Skeletal muscle tissue (tissue), 4 donors: Measurements from ENCODE around the gene GABRB3. TPM values are rescaled to one million over a fixed set of nuclear protein-coding genes. Genes with fewer than 3 reads are reported as not detected.

ENCODE experiments used
- H3K27ac ChIP-seq: one replicate; pipeline ENCODE4 v1.7.0; 2013; ENCODE audit warnings: mild to moderate bottlenecking, low read depth, low read length, inconsistent platforms
- H3K27me3 ChIP-seq, 3 donors: one replicate each; pipeline ENCODE4 v1.7.0; 2013; ENCODE audit warnings: low read length in 3 of 3; ENCODE audit not compliant: control insufficient read depth in 3 of 3, insufficient read depth in 3 of 3
- H3K36me3 ChIP-seq, 3 donors: one replicate each; pipeline ENCODE4 v1.7.0; 2013; ENCODE audit warnings: low read length in 3 of 3; ENCODE audit not compliant: control insufficient read depth in 3 of 3, insufficient read depth in 3 of 3
- H3K4me1 ChIP-seq, 3 donors: one replicate each; pipeline ENCODE4 v1.7.0; 2013; ENCODE audit warnings: low read length in 3 of 3, mild to moderate bottlenecking in 3 of 3; ENCODE audit not compliant: control insufficient read depth in 3 of 3, insufficient read depth in 3 of 3
- H3K4me3 ChIP-seq, 3 donors: one replicate each; pipeline ENCODE4 v1.7.0; 2013; ENCODE audit warnings: low read length in 3 of 3
- H3K9ac ChIP-seq, 3 donors: one replicate each; pipeline ENCODE4 v1.7.0; 2013; ENCODE audit warnings: low read length in 3 of 3, mild to moderate bottlenecking in 3 of 3, moderate library complexity in 2 of 3, low read depth in 1 of 3
- H3K9me3 ChIP-seq, 3 donors: one replicate each; pipeline ENCODE4 v1.7.0; 2013; ENCODE audit warnings: low read length in 3 of 3; ENCODE audit not compliant: control insufficient read depth in 3 of 3
- total RNA-seq: library from RNA; depleted of rRNA; stranded (reverse); fragments of >200 nt; gene quantifications from one replicate; pipeline ENCODE4 v1.2.3, GENCODE V29; 2014
- donor health status: Osteomylitis.

GABRB3 gene
- 0.52 TPM for total RNA-seq

DNA sequence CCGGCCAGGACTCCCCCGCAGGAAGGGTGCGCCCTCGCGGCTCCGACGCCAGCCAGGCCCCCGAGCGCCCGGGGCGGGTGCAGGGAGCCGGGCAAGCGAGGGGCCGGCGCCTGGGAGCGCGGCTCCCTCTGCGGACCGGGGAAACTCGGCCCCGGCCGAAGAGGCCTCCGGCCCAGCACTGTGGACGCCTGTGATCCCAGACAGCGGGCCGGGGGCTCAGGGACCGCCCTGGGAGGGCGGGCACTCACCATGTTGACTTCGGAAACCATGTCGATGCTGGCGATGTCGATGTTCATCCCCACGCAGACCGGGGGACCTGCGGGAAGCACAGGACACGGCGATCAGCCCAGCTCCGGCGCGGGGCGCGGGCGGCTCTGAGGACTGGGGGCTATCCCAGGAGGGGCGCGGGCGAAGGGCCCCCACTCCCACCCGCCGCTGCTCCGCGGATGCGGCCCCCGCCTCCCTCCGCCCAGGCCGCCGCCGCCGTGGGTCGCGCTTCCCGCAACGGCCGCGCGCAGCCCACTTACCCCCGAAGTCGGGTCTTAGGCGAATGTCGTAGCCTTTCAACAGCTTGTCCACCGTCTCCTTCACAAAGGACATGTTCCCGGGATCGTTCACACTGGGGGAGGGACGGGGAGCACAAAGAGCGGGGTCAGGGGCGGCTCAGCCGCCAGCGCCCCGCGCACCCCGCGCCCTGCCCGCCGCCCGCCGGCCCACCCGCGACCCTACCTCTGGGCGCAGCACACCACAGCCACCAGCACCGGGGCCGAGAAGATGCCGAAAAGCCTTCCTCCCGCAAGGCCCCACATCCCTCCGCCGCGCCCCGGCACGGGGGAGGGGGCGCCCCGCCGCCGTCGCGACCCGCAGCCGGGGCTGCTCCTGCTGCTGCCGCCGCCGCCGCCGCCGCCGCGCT lies at the start of gene GABRB3:
Gene GABRB3 (minus strand): TSS at position 913 of the 913 bp plus-strand sequence.
- H3K9me3 ChIP-seq = no peaks in the 10 kb centered on the region
- peaks cover 27 to 40% (median 30%) of the 10 kb centered on the region in 3 donors for H3K27me3 ChIP-seq
- H3K9ac ChIP-seq = no peak within 1 kb of the TSS
- no peak within 1 kb of the TSS for H3K27ac ChIP-seq
- no peaks in the 10 kb centered on the region for H3K36me3 ChIP-seq
- H3K4me1 ChIP-seq = no peaks in the 10 kb centered on the region
- H3K4me3 ChIP-seq = no peak within 1 kb of the TSS

DNA sequence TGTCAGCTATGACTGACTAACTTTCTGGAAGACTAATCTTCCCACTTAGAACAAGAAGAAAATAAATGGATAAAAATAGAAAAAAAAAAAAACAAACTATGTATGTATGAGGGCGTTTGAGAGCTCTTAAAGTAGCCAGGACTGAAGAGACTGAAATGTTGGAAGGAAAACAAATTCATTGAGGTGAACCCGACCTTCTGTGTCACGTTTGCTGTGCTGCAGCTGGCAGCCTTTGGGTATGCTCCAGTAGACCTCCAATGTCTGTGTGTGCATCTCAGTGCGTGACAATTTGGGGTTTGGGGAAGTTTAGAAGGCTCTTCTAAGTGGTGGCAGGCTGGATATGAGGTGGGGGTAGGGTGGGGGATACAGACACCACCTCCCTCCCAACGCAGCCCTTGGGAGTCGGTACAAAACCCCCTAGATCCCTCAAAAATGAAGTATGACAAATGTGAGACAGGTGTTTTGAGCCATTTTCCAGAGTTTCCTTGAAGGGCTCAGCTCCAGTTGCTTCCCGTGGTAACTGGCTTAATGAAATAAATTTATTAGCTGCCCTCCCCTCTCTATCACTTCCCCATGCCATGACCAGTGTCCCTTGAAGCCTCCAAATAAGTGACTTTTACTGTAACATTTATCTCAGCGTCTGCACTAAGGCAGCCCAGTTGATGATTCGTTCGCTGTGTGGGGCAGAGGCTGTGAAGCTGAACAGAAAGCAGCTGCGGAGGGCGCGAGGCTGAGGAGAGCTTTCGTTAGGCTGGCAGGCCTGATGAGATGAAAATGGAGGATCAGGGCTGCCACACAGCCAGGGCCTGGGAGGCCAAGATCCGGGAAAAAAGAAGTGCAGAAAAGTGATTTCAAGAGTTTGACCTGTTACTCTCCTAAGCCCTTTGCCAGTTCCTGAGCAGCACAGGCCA lies 34.9 kb upstream of the GABRB3 start:
- Histone ChIP-seq H3K36me3 (no peaks in the 10 kb centered on the region), H3K27me3 (no peaks in the 10 kb centered on the region), H3K27ac (no peak overlapping the region)

DNA sequence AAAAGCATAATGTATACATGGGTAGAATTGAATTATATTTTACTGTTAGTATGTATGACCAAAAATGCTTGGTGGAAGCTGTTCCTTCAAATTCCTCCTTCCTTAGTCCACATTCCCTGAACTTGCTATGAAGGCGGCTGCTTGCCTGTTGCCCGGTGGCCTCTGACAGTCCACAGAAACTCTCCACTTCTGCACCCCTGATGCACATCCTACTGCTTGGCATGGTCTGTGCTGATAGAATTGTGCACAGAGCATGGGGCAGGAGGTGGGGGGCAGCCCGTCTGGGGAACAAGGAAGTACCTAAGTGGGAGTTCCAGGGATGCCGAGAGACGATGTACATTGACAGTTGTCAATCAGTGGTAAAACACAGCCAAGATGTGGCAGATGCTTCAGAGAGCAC lies 33.7 kb upstream of the GABRB3 start:
- no peaks in the 10 kb centered on the region for H3K9me3 ChIP-seq
- no peak overlapping the region for H3K4me3 ChIP-seq
- H3K9ac ChIP-seq = no peak overlapping the region
- no peaks in the 10 kb centered on the region for H3K36me3 ChIP-seq
- no peaks in the 10 kb centered on the region for H3K27me3 ChIP-seq
- H3K27ac ChIP-seq = no peak overlapping the region
- no peaks in the 10 kb centered on the region for H3K4me1 ChIP-seq

More for the DNA sequence above, 34.9 kb upstream of the GABRB3 start:
- Histone ChIP-seq H3K9me3 (peaks cover 0 to 3% (median 0%) of the 10 kb centered on the region in 3 donors), H3K9ac (no peak overlapping the region), H3K4me3 (no peak overlapping the region), H3K4me1 (no peaks in the 10 kb centered on the region)

DNA sequence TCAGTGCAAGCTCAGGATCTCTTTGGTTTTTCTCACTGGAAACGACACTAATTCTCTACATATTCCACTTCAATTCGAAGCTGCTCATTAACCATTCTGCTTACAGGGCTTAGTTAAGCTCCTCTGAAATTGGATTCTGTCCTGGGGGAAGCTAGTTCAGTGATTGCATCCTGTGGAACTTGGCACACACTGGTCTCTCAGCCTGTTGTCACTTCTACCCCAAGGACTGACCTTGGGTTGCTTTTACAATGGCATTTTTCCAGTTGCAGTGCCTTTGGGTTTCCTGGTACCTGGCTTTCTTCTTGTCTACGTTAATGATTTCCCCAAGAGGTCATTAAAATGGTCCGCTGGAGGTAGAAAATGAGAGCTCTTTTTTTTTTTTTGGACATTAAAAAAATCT lies 33.3 kb upstream of the GABRB3 start:
- H3K27ac ChIP-seq = no peak overlapping the region
- H3K4me3 ChIP-seq = no peak overlapping the region
- no peaks in the 10 kb centered on the region for H3K4me1 ChIP-seq
- H3K9ac ChIP-seq = no peak overlapping the region
- H3K36me3 ChIP-seq = no peaks in the 10 kb centered on the region
- H3K9me3 ChIP-seq = no peaks in the 10 kb centered on the region
- no peaks in the 10 kb centered on the region for H3K27me3 ChIP-seq

DNA sequence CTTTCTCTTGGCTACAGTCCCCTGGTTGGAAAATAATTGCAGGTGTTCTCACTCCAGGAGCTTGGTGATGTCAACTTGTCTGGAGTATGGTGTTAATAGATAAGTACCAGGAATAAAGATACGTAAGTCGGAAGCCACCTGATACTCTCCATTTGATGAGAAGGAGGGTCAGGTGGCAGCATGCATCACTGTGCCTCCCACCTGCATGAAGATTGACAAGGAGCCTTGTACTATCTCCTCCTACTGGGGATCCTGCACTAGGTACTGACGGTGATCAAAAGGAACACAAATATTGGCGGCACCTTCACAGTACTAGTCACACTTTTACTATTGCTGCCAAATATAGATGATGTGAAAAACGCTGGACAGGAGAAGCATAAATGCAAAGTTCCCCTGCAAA lies 32.6 kb upstream of the GABRB3 start:
- Histone ChIP-seq H3K36me3 (no peaks in the 10 kb centered on the region), H3K4me3 (no peak overlapping the region), H3K27ac (no peak overlapping the region), H3K4me1 (no peaks in the 10 kb centered on the region), H3K9me3 (no peaks in the 10 kb centered on the region), H3K9ac (no peak overlapping the region), H3K27me3 (no peaks in the 10 kb centered on the region)

DNA sequence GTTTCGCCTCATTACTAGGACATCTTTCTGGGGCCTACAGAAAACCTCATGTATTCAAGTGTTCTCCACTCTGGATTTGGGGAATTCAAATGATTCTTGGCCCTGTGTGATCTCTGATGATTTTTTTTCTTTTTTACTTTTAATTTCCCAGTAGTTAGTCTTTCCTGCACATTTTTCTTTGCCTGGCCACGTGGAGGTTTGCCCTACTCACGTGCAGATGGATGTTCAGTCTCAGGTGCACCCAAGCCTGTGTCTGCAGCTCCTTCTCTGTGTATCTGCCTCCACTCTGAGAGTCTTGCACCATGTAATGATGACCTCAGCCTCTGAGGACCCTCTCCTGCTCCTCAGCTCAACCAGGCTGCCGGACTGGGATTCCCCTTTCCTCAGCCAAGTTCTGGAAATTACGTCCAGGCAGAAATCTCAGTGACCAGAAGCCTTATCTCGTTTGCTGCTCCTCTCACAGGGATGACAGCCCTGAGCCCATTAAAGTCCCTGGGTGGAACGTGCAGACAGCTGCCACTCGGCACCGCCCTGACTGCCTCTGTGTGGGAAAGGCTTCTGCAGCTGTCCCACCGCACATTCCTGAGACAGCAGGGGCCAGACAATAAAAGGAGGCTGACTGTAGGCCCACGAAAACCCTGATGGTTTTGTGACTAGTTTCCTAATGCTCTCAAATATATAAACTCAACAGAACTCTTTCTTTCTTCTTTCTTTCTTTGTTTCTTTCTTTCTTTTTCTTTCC lies 31.4 kb upstream of the GABRB3 start:
- H3K9ac ChIP-seq = no peak overlapping the region
- H3K4me1 ChIP-seq = no peaks in the 10 kb centered on the region
- no peak overlapping the region for H3K27ac ChIP-seq
- H3K27me3 ChIP-seq = no peaks in the 10 kb centered on the region
- H3K9me3 ChIP-seq = no peaks in the 10 kb centered on the region
- H3K36me3 ChIP-seq = no peaks in the 10 kb centered on the region
- no peak overlapping the region for H3K4me3 ChIP-seq

DNA sequence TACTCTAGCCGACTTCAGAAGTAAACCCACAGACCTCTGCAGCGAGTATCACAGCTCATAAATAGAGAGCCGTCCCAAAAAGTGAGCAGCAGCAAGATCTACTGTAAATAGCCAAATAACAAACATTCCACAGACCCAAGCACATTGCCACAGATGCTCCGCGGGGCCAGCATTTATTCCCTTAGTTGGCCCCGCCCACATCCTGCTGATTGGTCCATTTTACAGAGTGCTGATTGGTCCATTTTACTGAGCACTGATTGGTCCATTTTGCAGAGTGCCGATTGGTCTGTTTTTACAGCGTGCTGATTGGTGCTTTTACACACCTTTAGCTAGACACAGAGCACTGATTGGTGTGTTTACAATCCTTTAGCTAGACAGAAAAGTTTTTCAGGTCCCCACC lies 17.3 kb upstream of the GABRB3 start:
- Histone ChIP-seq H3K4me3 (no peak overlapping the region), H3K9ac (no peak overlapping the region), H3K4me1 (no peaks in the 10 kb centered on the region), H3K27me3 (no peaks in the 10 kb centered on the region), H3K27ac (no peak overlapping the region), H3K9me3 (no peaks in the 10 kb centered on the region), H3K36me3 (no peaks in the 10 kb centered on the region)

DNA sequence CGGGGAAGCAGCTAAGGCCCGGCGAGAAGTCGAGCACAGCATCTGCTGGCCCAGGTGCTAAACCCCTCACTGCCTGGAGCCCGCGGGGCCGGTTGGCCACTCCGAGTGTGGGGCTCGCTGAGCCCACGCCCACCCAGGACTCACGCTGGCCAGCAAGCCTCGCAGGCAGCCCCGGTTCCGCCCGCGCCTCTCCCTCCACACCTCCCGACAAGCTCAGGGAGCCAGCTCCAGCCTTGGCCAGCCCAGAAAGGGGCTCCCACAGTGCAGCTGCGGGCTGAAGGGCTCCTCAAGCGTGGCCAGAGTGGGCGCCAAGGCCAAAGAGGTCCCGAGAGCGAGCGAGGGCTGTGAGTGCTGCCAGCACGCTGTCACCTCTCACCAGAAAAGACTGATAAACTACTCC lies 8.9 kb upstream of the GABRB3 start:
- no peak overlapping the region for H3K4me3 ChIP-seq
- H3K27me3 ChIP-seq = peaks cover 0 to 2% (median 0%) of the 10 kb centered on the region in 3 donors
- no peaks in the 10 kb centered on the region for H3K36me3 ChIP-seq
- no peak overlapping the region for H3K9ac ChIP-seq
- peaks cover 0 to 4% (median 2%) of the 10 kb centered on the region in 3 donors for H3K9me3 ChIP-seq
- H3K27ac ChIP-seq = no peak overlapping the region
- no peaks in the 10 kb centered on the region for H3K4me1 ChIP-seq

DNA sequence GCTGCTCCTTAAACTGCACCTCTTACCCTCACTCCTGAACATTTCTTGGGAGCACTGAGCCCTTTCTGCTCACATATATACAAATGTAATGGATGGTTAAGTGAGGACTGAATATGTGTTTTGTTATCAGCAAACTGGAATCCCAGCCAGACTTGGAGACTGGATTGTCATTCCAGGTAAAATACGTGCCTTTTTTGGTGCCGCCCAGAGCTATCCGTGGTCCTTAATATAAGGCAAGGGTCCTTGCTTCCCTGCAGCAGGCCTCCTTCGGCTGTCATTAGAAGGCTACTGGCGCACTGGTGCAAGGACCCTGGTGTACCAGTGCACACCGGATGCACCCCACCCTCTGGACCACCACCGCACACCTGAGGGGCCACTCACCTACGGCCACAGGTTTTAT lies 1.1 kb upstream of the GABRB3 start:
- Histone ChIP-seq H3K9me3 (no peaks in the 10 kb centered on the region), H3K4me3 (no peak overlapping the region), H3K9ac (no peak overlapping the region), H3K27ac (no peak overlapping the region), H3K27me3 (peaks cover 27 to 40% (median 30%) of the 10 kb centered on the region in 3 donors), H3K36me3 (no peaks in the 10 kb centered on the region), H3K4me1 (no peaks in the 10 kb centered on the region)
